NK-92 (cell line): ENCODE data around the gene RBBP8.
"Not testable (repeated sequence)": the region's sequence is repeated elsewhere in the genome, so short reads cannot be mapped to it uniquely, and the experiment has no call there.

Source experiments
- DNase-seq: peaks from one replicate; lab custom pipeline; 2025; ENCODE audit not compliant: unreplicated experiment; lab: John Stamatoyannopoulos, UW

RBBP8 gene

GRCh38 chr18:22933206-22933965 lies at the start of gene RBBP8:
RBBP8 (plus strand) TSS chr18:22933328; CDS start chr18:22936852, 3,524 bp downstream.
- no peak for DNase-seq

DNA sequence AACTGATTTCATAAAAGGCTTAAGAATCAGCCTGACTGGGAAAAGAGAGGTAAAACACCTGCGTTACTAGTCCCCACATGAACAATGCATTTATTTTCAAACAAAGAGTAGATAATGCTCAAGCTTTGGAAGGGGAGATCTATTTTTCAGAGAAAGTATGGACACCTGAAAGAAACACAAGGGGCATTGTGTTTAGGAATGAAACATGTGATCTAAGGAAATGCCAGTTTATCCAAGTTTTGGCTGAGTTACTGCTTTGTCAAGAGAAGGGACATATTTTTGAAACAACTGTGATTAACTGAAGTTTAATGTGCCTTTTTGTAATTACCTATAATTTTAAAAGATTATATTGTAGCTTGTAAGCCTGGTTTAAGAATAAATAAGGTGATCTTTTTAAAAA lies 49.3 kb upstream of the RBBP8 start:
- no peak for DNase-seq

DNA sequence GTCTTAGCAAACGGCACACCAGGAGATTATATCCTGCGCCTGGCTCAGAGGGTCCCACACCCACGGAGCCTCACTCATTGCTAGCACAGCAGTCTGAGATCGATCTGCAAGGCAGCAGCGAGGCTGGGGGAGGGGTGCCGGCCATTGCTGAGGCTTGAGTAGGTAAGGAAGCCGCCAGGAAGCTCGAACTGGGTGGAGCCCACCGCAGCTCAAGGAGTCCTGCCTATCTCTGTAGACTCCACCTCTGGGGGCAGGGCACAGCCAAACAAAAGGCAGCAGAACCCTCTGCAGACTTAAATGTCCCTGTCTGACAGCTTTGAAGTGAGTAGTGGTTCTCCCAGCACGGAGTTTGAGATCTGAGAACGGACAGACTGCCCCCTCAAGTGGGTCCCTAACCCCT lies 47.4 kb upstream of the RBBP8 start:
- not testable (repeated sequence) for DNase-seq

GRCh38 chr18:22899421-22899820 lies 33.7 kb upstream of the RBBP8 start:
- DNase-seq = no peak

- DNase-seq = no peak
Observed at GRCh38 chr18:22900558-22901238, 32.4 kb upstream of the RBBP8 start.

GRCh38 chr18:22902093-22902492 lies 31.0 kb upstream of the RBBP8 start:
- no peak for DNase-seq

GRCh38 chr18:22903248-22903647 lies 29.9 kb upstream of the RBBP8 start:
- DNase-seq = not testable (repeated sequence)

DNA sequence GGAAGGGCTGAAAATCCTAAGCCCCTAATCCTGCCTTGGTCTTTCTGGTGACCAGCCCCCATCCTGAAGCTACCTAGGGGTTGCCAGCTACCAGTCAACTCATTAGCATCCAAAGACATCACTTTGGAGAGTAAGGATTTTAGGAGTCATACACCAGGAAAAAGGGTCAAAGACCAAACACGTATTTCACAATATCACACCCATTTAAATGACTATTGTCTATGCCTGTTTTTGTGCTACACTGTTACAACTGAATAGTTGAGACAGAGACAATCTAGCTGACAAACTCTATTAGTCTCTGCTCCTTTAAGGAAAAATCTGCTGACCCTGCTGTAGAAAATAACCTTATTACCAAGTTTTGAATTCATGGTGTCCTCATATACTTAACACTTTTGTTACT lies 21.0 kb upstream of the RBBP8 start:
- DNase-seq = no peak

- DNase-seq = no peak
Observed at GRCh38 chr18:22912835-22913234, 20.3 kb upstream of the RBBP8 start.

- DNase-seq = no peak
Observed at GRCh38 chr18:22913861-22914260, 19.3 kb upstream of the RBBP8 start.

- DNase-seq = no peak
Observed at GRCh38 chr18:22914633-22915032, 18.5 kb upstream of the RBBP8 start.

DNA sequence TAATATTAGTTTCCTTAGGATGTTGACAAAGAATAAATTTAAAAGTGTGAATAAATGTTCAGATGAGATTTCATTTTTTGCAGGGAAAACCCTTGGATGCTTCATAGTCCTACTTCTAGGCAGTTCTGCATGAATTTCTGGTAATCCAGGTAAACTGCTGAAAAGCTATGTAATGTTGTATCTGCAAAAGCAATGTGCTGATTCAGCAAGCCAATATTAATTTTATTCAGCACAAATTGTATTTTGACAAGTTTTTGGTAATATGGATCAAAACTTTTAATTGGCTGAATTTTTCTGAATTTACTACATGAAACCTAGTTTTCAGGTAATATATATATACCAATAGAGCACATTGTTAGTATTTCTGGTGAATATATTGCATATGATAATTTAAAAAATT lies 17.8 kb upstream of the RBBP8 start:
- no peak for DNase-seq

DNA sequence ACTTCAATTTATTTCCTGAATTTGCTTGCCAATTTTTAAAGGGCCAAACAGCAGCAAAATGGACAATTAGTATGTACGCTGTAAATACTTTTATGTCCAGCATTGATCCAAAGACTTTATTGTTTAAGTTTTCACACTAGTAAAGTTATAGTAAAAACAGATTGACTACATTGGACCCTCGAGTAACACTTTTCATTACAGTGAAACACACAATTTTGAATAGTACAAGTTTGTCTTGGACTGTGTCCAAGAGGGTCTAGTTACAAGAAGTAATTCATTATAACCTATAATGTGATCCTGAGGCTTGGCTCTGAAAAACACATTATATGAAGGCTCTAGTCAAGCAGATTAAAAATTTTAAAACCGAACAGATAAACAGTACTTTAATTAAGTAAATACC lies 11.4 kb upstream of the RBBP8 start:
- no peak for DNase-seq

DNA sequence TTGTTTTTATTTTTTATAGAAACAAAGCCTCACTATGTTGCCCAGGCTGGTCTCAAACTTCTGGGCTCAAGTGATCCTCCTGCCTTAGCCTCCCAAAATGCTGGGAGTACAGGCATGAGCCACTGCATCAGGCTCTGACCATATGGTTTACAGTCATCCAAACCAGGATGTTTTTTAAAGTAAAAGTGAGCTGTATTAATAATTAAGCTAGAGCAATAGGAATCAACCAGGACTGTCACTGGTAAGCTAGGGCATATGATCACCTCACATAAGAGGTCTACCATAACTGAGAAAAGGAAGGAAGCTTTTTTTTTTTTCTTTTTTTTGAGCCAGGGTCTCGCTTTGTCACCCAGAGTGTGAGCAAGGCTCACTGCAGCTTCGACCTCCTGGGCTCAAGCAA lies 8.5 kb upstream of the RBBP8 start:
- DNase-seq = no peak

DNA sequence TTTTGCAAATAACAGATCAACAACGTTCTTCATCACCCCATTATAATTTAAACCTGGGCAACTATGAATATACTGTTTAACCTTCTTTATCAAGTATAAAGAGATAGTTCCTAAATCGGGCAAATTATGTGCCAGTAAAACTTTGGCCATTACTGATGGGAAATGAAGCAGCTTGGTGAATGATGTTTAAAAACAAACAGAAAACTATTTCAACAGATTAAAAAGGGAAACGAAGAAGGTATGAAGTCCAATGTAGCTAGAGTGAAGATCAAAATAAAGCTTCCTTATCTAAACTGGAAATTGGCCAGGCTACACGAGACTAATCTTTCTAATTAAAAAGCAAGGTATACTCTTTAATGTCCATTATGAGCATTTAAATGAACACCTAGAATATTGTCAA lies 6.7 kb upstream of the RBBP8 start:
- DNase-seq = no peak

- DNase-seq = no peak
Observed at GRCh38 chr18:22928339-22928738, 4.8 kb upstream of the RBBP8 start.

DNA sequence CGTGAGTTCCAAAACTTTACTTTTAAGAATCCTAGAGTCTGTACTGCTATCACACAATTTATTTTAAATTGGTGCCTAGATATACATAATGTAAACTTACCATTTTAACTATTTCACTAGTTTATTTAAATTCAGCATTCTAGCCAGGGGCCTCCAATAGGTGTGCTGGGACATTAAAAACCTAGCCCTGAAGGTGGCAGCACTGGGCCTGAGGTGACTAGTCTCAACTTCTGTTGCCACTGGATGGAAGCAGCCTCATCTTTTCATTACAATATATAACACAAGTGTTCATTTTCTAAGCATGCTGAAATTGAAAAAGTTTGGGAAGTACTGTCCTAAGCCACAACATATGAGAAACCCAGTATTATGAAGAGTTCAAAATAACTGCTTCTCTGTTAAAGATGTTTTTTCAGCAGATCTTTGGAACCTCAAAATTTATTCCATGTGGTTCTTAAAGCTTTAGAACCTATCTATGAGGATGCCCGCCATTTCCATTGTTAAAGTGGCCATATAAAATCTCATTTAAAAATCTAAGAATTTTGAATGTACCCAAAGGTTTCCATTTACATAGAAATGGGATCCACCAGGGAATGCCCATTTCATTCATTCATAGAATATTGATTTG lies 2.9 kb upstream of the RBBP8 start:
- no peak for DNase-seq

DNA sequence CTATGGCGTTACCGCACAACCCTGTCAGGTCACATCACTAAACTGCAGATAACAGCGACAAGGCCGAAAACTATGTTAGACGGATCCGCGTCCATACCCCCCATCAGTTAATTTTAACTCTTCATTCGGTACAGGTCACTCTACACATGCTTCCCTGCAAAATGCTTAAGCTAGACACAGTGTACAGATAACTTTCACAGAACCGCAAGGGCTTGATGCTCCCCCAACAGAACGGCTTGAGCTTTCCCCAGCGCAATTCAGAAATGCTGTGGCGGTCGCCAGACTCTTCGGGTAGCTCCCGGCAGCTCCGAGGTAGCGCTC lies 283 bp upstream of the RBBP8 start:
- DNase-seq = no peak

- no peak for DNase-seq
Observed at GRCh38 chr18:22933966-22934423, 867 bp downstream of the RBBP8 start.

GRCh38 chr18:22934789-22935188 lies 1.7 kb downstream of the RBBP8 start:
- no peak for DNase-seq

GRCh38 chr18:22935431-22935830 lies 2.3 kb downstream of the RBBP8 start:
- DNase-seq = no peak

DNA sequence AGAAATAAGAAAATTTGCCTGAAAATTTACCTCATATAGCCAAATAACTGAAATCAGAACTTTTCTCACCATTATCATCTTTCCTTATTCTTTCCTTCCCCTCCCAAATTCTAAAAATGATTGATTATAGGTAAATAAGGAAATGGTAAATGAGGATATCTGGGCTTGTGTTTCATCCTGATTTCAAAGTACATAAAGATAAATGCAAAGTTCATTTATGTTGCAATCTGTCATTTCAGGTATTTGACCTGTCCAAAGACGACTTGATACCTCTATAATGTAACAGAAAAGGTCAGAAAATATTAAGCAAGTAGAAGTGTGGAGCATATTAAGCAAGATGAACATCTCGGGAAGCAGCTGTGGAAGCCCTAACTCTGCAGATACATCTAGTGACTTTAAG lies 3.4 kb downstream of the RBBP8 start:
- no peak for DNase-seq
